IMR-90 (cell line): ENCODE data around the gene KIAA0319L. TPM values are rescaled to one million over a fixed set of nuclear protein-coding genes. Genes with fewer than 3 reads are reported as not detected.
A peak's percentile ranks its signal among the peaks of the same experiment; 100 is the strongest.

Source experiments
- ATAC-seq: fragments of 200-7000 bp; cut with Tn5 transposase; 2 replicates; pipeline ENCODE4 v1.9.1; 2020; ENCODE audit warnings: low read depth, mild to moderate bottlenecking, moderate library complexity
- BruUV-seq: library from RNA; stranded (reverse); fragments of 400-500 nt; replicated peaks from 2 replicates; lab custom pipeline; 2021; lab: Mats Ljungman, UMichigan
- CTCF ChIA-PET: fragments of 300-600 bp; formaldehyde crosslinking; extraction: SDS; loops from one replicate; lab custom pipeline; 2021; ENCODE audit warnings: antibody characterized with exemption; lab: Yijun Ruan, JAX
- POLR2A ChIA-PET: fragments of 300-600 bp; sonication (Branson Sonifier 250); formaldehyde crosslinking; loops from one replicate; lab custom pipeline; 2022; ENCODE audit warnings: antibody characterized with exemption; ENCODE audit not compliant: unreplicated experiment; lab: Charles Lee
- DNase-seq: peaks from one replicate; pipeline ENCODE4 v3.0.0; 2013
- H2AFZ ChIP-seq: replicated peaks from 2 replicates; pipeline ENCODE3; 2013; ENCODE audit warnings: low read length, mild to moderate bottlenecking; ENCODE audit not compliant: poor library complexity
- H2AK5ac ChIP-seq: 2 replicates; pipeline ENCODE4 v1.6.1; 2013; ENCODE audit warnings: low read depth, low read length, inconsistent platforms
- H2AK9ac ChIP-seq: replicated peaks from 2 replicates; pipeline ENCODE3; 2013; ENCODE audit warnings: mild to moderate bottlenecking, low read depth, low read length, moderate library complexity; ENCODE audit not compliant: poor library complexity
- H2BK120ac ChIP-seq: 2 replicates; pipeline ENCODE4 v1.6.1; 2013; ENCODE audit warnings: low read depth, low read length, inconsistent platforms
- H2BK15ac ChIP-seq: 3 replicates; pipeline ENCODE4 v1.6.1; 2013; ENCODE audit warnings: low read depth, low read length, inconsistent platforms
- H2BK20ac ChIP-seq: 2 replicates; pipeline ENCODE4 v1.6.1; 2013; ENCODE audit warnings: low read depth, mild to moderate bottlenecking, inconsistent platforms, low read length, moderate library complexity
- H2BK5ac ChIP-seq: 2 replicates; pipeline ENCODE4 v1.6.1; 2013; ENCODE audit warnings: mild to moderate bottlenecking, low read depth, low read length, inconsistent platforms; ENCODE audit not compliant: poor library complexity, severe bottlenecking
- H3K14ac ChIP-seq: replicated peaks from 2 replicates; pipeline ENCODE4 v1.6.1; 2013; ENCODE audit warnings: low read depth, low read length, inconsistent platforms
- H3K18ac ChIP-seq: 2 replicates; pipeline ENCODE4 v1.6.1; 2013; ENCODE audit warnings: low read depth, low read length, control low read depth
- H3K23ac ChIP-seq: 2 replicates; pipeline ENCODE4 v1.6.1; 2013; ENCODE audit warnings: low read depth, low read length, inconsistent platforms
- H3K27ac ChIP-seq: 2 replicates; pipeline ENCODE4 v1.5.1; 2013; ENCODE audit warnings: mild to moderate bottlenecking, control low read depth, low read length; ENCODE audit not compliant: insufficient read depth
- H3K27me3 ChIP-seq: 2 replicates; pipeline ENCODE4 v1.6.1; 2013; ENCODE audit warnings: low read length; ENCODE audit not compliant: control insufficient read depth, insufficient read depth
- H3K36me3 ChIP-seq: 2 replicates; pipeline ENCODE4 v1.6.1; 2013; ENCODE audit warnings: low read length, mixed read lengths; ENCODE audit not compliant: control insufficient read depth, insufficient read depth
- H3K4ac ChIP-seq: 2 replicates; pipeline ENCODE4 v1.6.1; 2013; ENCODE audit warnings: low read depth, low read length, inconsistent platforms
- H3K4me1 ChIP-seq: 2 replicates; pipeline ENCODE4 v1.6.1; 2013; ENCODE audit warnings: low read length, mixed read lengths; ENCODE audit not compliant: control insufficient read depth, insufficient read depth
- H3K4me2 ChIP-seq: 2 replicates; pipeline ENCODE4 v1.6.1; 2013; ENCODE audit warnings: low read depth, mild to moderate bottlenecking, control low read depth, low read length, moderate library complexity
- H3K4me3 ChIP-seq: 2 replicates; pipeline ENCODE4 v1.5.1; 2013; ENCODE audit warnings: low read depth, mild to moderate bottlenecking, control low read depth, low read length, moderate library complexity; ENCODE audit not compliant: insufficient read depth
- H3K56ac ChIP-seq: 2 replicates; pipeline ENCODE4 v1.6.1; 2013; ENCODE audit warnings: low read length, inconsistent platforms; ENCODE audit not compliant: insufficient read depth; ENCODE audit errors: extremely low read depth
- H3K79me1 ChIP-seq, 2 experiments: 2 replicates each; pipeline ENCODE4 v1.6.1; 2013; ENCODE audit warnings: low read length in 2 of 2, inconsistent platforms in 1 of 2, low read depth in 1 of 2
- H3K9ac ChIP-seq: 2 replicates; pipeline ENCODE4 v1.6.1; 2013; ENCODE audit warnings: low read depth, low read length, control low read depth
- H3K9me1 ChIP-seq: 2 replicates; pipeline ENCODE4 v1.6.1; 2013; ENCODE audit warnings: low read length, inconsistent platforms; ENCODE audit not compliant: insufficient read depth
- H3K9me3 ChIP-seq: 2 replicates; pipeline ENCODE4 v1.6.1; 2013; ENCODE audit warnings: low read length; ENCODE audit not compliant: control insufficient read depth, insufficient read depth
- H4K20me1 ChIP-seq: 2 replicates; pipeline ENCODE4 v1.6.1; 2013; ENCODE audit warnings: low read length, inconsistent platforms; ENCODE audit not compliant: insufficient read depth
- H4K5ac ChIP-seq: 2 replicates; pipeline ENCODE4 v1.6.1; 2013; ENCODE audit warnings: mild to moderate bottlenecking, low read depth, low read length, control low read depth
- H4K8ac ChIP-seq, 2 experiments: 2 replicates each; pipeline ENCODE4 v1.6.1; 2013; ENCODE audit warnings: low read depth in 2 of 2, low read length in 2 of 2, control low read depth in 1 of 2, inconsistent platforms in 1 of 2
- H4K91ac ChIP-seq: 2 replicates; pipeline ENCODE4 v1.6.1; 2013; ENCODE audit warnings: low read depth, low read length, inconsistent platforms; ENCODE audit not compliant: insufficient read depth
- CEBPB ChIP-seq: IDR thresholded peaks from 2 replicates; pipeline ENCODE4 v1.6.1; 2012; ENCODE audit warnings: low read depth, low read length, improper control_type of control experiment
- MAFK ChIP-seq: IDR thresholded peaks from 2 replicates; pipeline ENCODE4 v1.6.1; 2012; ENCODE audit warnings: low read depth, low read length, improper control_type of control experiment
- WGBS, 2 experiments: methylation state at CpG; one replicate each; pipeline versions ENCODE4 v1.1.5 to v1.1.7; 2013; ENCODE audit warnings: missing lambda C conversion rate in 2 of 2; ENCODE audit not compliant: insufficient read length in 1 of 2; ENCODE audit errors: extremely low coverage in 2 of 2; 5-methylcytosine and 5-hydroxymethylcytosine counted together
- dilution Hi-C: fragments of 300-500 bp; cut with HindIII; formaldehyde crosslinking; loops from one replicate; pipeline ENCODE4 v1.14.3; 2018; ENCODE audit warnings: low sequenced_read_pairs; ENCODE audit not compliant: unreplicated experiment
- in situ Hi-C: fragments of 300-500 bp; cut with MboI; formaldehyde crosslinking; loops from 3 replicates; pipeline ENCODE4 v1.14.3; 2019; ENCODE audit warnings: low sequenced_read_pairs, inconsistent platforms, mixed read lengths
- intact Hi-C: fragments of 100-400 bp; cut with micrococcal nuclease; formaldehyde crosslinking; loops from 2 replicates; pipeline ENCODE4 v1.10.0; 2022
- polyA plus RNA-seq, 3 experiments: library from polyadenylated mRNA; depleted of rRNA; stranded (reverse); fragments of >200 nt; gene quantifications; 2 replicates each; pipeline ENCODE4 v1.2.3, GENCODE V29; 2012; ENCODE audit warnings: low replicate concordance in 1 of 3
- total RNA-seq: library from RNA; depleted of rRNA; stranded (reverse); fragments of >200 nt; gene quantifications from 2 replicates; pipeline ENCODE4 v1.2.3, GENCODE V29; 2012

The KIAA0319L gene
- total and polyA plus RNA-seq, 2 of the 4 experiments (the other 2 are of a cell fraction) = 38.0 to 49.8 TPM

DNA sequence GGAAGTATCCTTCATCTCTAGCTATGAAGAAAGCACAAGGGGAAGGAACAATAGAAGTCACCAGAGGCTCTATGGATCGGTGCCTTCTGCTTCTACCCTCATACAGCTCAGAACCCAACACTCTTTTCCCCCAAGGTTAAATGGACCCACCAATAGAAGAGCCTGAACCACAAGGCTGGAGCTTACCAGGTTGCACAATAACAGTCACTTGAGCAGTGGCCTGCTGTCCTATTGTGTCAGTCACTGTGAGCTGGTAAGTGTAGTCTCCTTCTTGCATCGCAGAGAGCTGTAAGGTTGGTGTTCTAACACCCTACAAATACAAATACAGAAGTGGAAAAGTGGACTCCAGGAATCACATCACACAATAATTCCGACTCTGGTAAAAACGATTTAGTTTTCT is 103.0 kb downstream of the KIAA0319L start:
- ATAC-seq (no peak), DNase-seq (no peak)
- peaks cover 4% of the 10 kb centered on the region; the same call in 1 of the 2 replicates for H4K20me1 ChIP-seq
- no peak overlapping the region; the same call in 1 of the 2 replicates for H3K23ac ChIP-seq
- CTCF ChIA-PET = interaction anchor here (1.8 kb wide), 1 partner anchor 14 kb away, joined by 4 read pairs; no protein-coding TSS in a partner anchor
- no peak overlapping the region for H3K9ac ChIP-seq
- H3K9me3 ChIP-seq = no peaks in the 10 kb centered on the region
- H3K79me1 ChIP-seq = peaks cover 5 to 14% of the 10 kb centered on the region in 2 experiments; a peak in 2 of 4 replicates
- H2AK5ac ChIP-seq = peak overlapping the region; percentile 28; the same call in 1 of the 2 replicates
- H3K9me1 ChIP-seq = peaks cover 10% of the 10 kb centered on the region
- no peak overlapping the region for H2BK15ac ChIP-seq
- H4K8ac ChIP-seq = peak overlapping the region in 1 of 2 experiments; percentile 12; a peak in 1 of 4 replicates
- intact Hi-C loops (loop anchor here (2.0 to 5.0 kb wide), 2 partner anchors 85 to 183 kb away; no protein-coding TSS in a partner anchor), dilution Hi-C loops (no loop called here), in situ Hi-C loops (loop anchor here (5.0 kb wide), 2 partner anchors 108 to 263 kb away; partner anchors contain the start of gene C1orf216)
- H3K4me2 ChIP-seq = no peak overlapping the region
- peak overlapping the region; percentile 63 for H3K18ac ChIP-seq
- TF ChIP-seq CEBPB (peak; percentile 64; the same call in 1 of the 2 replicates), MAFK (no peak)
- H3K27ac ChIP-seq = peak overlapping the region; percentile 21; the same call in 1 of the 2 replicates
- POLR2A ChIA-PET = no interaction called here
- WGBS, 2 experiments = 90% methylated on average over 1 of the region's 4 CpGs; no CpG with 5 or more reads in 1 of the 2 experiments
- H2AK9ac ChIP-seq = no peak overlapping the region
- no peak overlapping the region for H2BK120ac ChIP-seq
- peaks cover 10% of the 10 kb centered on the region; the same call in 1 of the 2 replicates for H3K36me3 ChIP-seq
- H3K4me1 ChIP-seq = peaks cover 19% of the 10 kb centered on the region
- no peak overlapping the region for H3K56ac ChIP-seq
- no peak overlapping the region for H3K4me3 ChIP-seq
- no peaks in the 10 kb centered on the region for H3K27me3 ChIP-seq
- H2AFZ ChIP-seq = no peak overlapping the region
- H4K91ac ChIP-seq = no peak overlapping the region
- no TSS peak for BruUV-seq
- H3K14ac ChIP-seq = no peak overlapping the region; the same call in 1 of the 2 replicates
- H4K5ac ChIP-seq = 0 out of 2 replicates have a peak overlapping the region, but pooled peaks have one; percentile 54
- H3K4ac ChIP-seq = peak overlapping the region; percentile 44; the same call in 1 of the 2 replicates
- H2BK5ac ChIP-seq = peak overlapping the region; percentile 28
- no peak overlapping the region for H2BK20ac ChIP-seq
